SK-MEL-5 (cell line): ENCODE measurements around the gene SULT1B1. TPM values are rescaled to one million over a fixed set of nuclear protein-coding genes. Genes with fewer than 3 reads are reported as not detected.
"Not testable (repeated sequence)": the region's sequence is repeated elsewhere in the genome, so short reads cannot be mapped to it uniquely, and the experiment has no call there.

Experiments
- DNase-seq: peaks from one replicate; pipeline ENCODE4 v3.0.0-alpha.2; 2016; ENCODE audit warnings: low read depth, low spot score
- in situ Hi-C: cut with HindIII; loops from 2 replicates; pipeline ENCODE4 v1.10.0; 2016; ENCODE audit warnings: low sequenced_read_pairs, high pct_unique_total_duplicates, low pct_unique_long_range_greater_than_20kb
- polyA plus RNA-seq, 2 experiments: library from polyadenylated mRNA; depleted of rRNA; stranded (reverse); fragments of >200 nt; gene quantifications; 2 replicates each; pipeline ENCODE4 v1.2.3, GENCODE V29; 2015
- total RNA-seq: library from RNA; depleted of rRNA; stranded (reverse); fragments of >200 nt; shearing (Covaris generic); gene quantifications from 2 replicates; pipeline ENCODE4 v1.2.3, GENCODE V29; 2014; rRNA removed

Gene SULT1B1
- not detected in 2 replicates for total RNA-seq
- polyA plus RNA-seq (2015; cell fraction: cytosol; rRNA removed) = not detected in 2 replicates
- polyA plus RNA-seq (2015; cell fraction: nucleus; rRNA removed) = not detected in 2 replicates

GRCh38 chr4:69760455-69760854 lies at the start of gene SULT1B1:
SULT1B1 (minus strand) TSS chr4:69760620; CDS start chr4:69755217, 5,403 bp downstream.
- in situ Hi-C loops = no loop called here

GRCh38 chr4:69800599-69800998 lies 40.2 kb upstream of the SULT1B1 start:
- in situ Hi-C loops = no loop called here
- DNase-seq = no peak

More at GRCh38 chr4:69760455-69760854, at the start of gene SULT1B1:
- no peak for DNase-seq

GRCh38 chr4:69799337-69799736 lies 38.9 kb upstream of the SULT1B1 start:
- in situ Hi-C loops = no loop called here
- DNase-seq = no peak

- DNase-seq = no peak
- in situ Hi-C loops = no loop called here
Observed at GRCh38 chr4:69793732-69794131, 33.3 kb upstream of the SULT1B1 start.

- DNase-seq = no peak
- in situ Hi-C loops = no loop called here
Observed at GRCh38 chr4:69787879-69788278, 27.5 kb upstream of the SULT1B1 start.

GRCh38 chr4:69786547-69786946 lies 26.1 kb upstream of the SULT1B1 start:
- no peak for DNase-seq
- in situ Hi-C loops = no loop called here

- in situ Hi-C loops = no loop called here
- no peak for DNase-seq
Observed at GRCh38 chr4:69785211-69785831, 24.9 kb upstream of the SULT1B1 start.

- in situ Hi-C loops = no loop called here
- DNase-seq = no peak
Observed at GRCh38 chr4:69782651-69783310, 22.4 kb upstream of the SULT1B1 start.

GRCh38 chr4:69781458-69782418 lies 21.3 kb upstream of the SULT1B1 start:
- in situ Hi-C loops = no loop called here
- DNase-seq = no peak

GRCh38 chr4:69780141-69780540 lies 19.7 kb upstream of the SULT1B1 start:
- in situ Hi-C loops = no loop called here
- DNase-seq = no peak

- DNase-seq = no peak
- in situ Hi-C loops = no loop called here
Observed at GRCh38 chr4:69776696-69777095, 16.3 kb upstream of the SULT1B1 start.

GRCh38 chr4:69775321-69775867 lies 15.0 kb upstream of the SULT1B1 start:
- in situ Hi-C loops = no loop called here
- no peak for DNase-seq

- in situ Hi-C loops = no loop called here
- no peak for DNase-seq
Observed at GRCh38 chr4:69773484-69773883, 13.1 kb upstream of the SULT1B1 start.

GRCh38 chr4:69768554-69768953 lies 8.1 kb upstream of the SULT1B1 start:
- in situ Hi-C loops, DNase-seq: not testable (repeated sequence)

- in situ Hi-C loops = no loop called here
- no peak for DNase-seq
Observed at GRCh38 chr4:69765751-69766150, 5.3 kb upstream of the SULT1B1 start.

GRCh38 chr4:69764311-69764710 lies 3.9 kb upstream of the SULT1B1 start:
- no peak for DNase-seq
- in situ Hi-C loops = no loop called here

- no peak for DNase-seq
- in situ Hi-C loops = no loop called here
Observed at GRCh38 chr4:69763233-69763632, 2.8 kb upstream of the SULT1B1 start.

GRCh38 chr4:69759189-69759604 lies 1.2 kb downstream of the SULT1B1 start:
- no peak for DNase-seq

More at GRCh38 chr4:69759189-69759604, 1.2 kb downstream of the SULT1B1 start:
- in situ Hi-C loops = no loop called here
